GM12891 (cell line): ENCODE results near the gene NRG2.

Experiments used
- PAX5 ChIP-seq: IDR thresholded peaks from 2 replicates; pipeline ENCODE4 v1.6.1; 2011; ENCODE audit warnings: low read length, moderate library complexity, mild to moderate bottlenecking; ENCODE audit not compliant: insufficient read depth, severe bottlenecking
- POLR2A ChIP-seq: IDR thresholded peaks from 2 replicates; pipeline ENCODE4 v1.6.1; 2011; ENCODE audit warnings: low read depth, low read length, control low read depth

DNA sequence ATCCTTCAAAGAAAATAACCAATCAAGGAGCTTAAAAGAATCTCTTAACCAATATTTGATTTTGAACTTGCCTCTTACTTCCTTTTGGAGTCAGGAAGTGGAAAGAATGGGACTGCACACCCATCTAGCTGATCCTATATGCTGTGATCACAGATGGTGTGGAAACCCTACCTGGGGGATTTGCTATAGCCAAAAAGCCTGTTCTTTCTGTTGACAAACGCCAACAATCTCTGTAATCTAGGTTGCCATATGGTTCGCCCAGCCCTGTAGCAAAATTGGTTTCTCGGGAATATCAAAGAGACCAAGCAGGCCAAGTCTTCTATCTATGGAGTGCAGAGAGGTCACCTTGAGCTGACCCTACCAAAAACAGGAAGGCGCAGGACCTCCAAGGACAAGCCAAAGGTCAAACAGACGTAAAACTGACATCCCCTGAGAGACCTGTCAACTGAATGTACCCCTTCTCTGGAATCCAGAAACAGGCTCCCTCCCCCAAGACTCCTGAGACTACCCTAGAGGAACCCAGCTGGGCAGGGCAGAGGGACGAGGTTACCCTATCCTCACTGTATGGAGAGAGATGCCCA lies 19.4 kb downstream of the NRG2 start:
- TF ChIP-seq POLR2A (no peak), PAX5 (no peak)
